NCI-H2196 (cell line): ENCODE data around the gene MTSS2.

Experiments used
- DNase-seq: peaks from one replicate; lab custom pipeline; 2025; ENCODE audit not compliant: unreplicated experiment; lab: John Stamatoyannopoulos, UW

Gene MTSS2

GRCh38 chr16:70687671-70688245, 1.9 kb upstream of the MTSS2 start:
- DNase-seq: no peak

GRCh38 chr16:70687102-70687511, 1.3 kb upstream of the MTSS2 start:
- no peak for DNase-seq

GRCh38 chr16:70686376-70687101, 686 bp upstream of the MTSS2 start:
- DNase-seq: no peak

DNA sequence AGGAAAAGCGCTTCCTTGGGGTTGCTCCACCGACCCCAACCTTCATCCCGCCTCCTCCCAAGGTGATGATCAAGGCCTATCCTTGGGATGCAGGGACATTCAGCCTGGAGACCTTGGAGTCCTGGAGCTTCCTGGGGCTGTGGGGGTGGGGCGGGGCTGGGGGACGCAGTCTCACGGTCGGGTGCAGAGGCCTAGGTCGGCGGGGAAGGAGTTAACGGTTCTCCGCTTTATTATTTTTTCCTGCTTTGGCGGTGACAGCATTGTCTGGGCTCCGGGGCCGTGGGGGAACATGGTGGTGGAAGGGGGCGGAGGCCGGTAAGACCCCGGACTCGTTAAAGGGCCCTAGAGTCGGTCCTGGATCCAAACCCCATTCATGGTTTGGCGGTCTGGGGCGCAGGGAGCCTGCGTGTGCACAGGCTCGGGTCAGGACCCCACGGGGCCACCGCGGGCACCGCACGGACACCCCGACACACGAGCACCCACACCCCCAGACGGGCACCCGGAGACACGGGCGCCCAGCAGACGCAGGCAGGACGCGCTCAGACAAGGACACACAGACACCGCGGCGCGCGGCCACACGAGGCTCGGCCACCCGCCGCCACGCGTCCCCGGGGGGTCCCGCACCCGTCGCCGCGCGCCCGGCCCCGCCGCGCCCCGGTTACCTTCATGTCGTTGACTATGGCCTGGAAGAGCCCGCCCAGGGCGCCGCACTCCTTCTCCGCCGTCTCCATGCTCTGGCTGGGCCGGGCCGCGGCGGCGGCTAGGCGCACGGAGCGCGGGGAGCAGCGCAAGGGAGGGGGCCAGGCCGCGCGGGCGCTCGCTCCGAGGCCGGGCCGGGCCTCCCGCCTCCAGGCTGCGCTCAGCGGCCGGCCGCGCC, 554 bp downstream of the MTSS2 start:
- DNase-seq: no peak

DNA sequence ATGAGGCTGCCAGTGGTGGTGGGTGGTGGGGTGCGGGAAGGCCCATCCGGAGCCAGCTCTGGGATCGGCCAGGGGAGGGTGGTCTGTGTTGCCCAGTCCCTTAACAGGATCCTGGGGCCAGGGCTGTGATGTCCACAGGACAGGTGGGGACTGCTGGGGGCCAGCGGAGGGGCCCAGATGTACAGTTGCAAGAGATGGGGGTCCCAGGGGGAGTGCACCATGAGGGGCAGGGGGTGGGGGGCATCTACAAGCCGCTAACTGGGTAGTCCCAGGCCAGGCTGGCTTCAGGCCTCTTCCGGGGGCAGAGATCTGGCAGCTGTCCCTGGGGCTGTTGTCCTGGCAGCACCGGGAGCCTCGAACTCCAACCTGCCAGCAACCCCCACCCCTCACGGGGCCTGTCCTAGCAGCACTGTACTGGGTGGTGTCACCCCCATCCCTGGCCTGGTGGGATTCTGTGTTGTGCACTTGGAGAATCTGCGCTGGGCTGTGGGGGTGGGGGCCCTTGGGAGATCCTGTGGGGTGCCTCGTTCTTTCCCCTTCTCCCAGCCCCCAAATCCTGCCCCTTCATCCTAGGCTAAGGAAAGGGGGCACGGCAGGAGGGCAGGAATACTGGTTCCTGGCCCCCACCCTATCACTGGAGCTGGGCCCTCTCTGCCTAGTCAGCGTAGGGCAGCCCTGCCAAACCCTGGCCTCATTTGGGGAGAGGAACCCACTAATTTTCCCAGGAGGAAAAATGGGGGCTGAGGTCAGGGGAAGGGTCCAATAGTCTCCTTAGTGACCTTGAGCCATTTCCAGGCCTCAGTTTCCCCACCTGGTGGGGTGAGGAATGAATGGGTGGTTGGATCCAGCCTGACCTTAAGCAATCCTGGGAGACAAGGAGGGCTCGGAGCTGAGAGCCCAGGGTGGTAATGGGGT, 1.4 kb downstream of the MTSS2 start:
- no peak for DNase-seq

- DNase-seq: no peak
These were observed 2.5 kb downstream of the MTSS2 start for GRCh38 chr16:70683146-70683944.

DNA sequence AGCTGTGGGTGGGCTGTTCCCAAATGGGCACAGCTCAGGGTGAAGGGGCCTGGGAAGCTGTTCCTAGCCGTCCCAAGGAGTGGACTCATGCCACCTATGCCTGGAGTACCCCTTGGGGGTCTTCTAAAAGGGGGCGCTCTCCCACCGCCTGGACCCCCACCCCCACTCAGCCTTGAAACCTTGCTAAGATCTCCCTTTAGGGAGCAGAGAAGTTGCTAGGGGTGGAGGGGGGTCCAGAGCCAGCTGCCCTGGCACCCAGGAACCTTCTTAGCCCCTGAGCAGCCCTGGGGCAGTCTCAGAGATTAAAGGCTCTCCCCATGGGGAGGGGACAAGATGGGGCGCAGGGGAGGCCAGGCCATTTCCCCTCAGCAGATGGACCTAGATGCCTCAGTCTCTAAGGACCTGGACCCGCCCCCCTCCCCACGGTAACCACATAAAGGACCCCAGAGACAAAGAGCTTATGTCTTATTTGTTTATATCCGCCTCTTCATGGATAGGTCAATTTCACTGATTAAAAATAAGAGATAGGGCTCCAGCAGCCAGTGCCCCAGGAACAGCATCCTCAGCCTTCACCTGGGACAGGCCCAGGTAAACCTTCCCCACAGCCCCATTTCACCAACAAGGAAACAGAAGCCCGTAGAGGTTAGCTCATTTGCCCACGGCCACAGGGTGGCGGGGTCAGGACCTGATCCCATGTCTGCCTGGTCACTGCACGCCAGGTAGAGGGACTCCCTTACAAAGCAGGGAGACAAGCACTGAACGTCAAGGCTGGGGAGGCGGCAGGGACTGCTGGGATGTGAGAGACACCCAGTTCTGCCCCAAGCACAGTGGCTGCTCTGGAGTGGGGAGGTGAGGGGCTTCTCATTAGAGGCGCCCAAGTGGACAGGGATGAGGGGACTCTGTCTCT, 3.4 kb downstream of the MTSS2 start:
- DNase-seq: no peak

DNA sequence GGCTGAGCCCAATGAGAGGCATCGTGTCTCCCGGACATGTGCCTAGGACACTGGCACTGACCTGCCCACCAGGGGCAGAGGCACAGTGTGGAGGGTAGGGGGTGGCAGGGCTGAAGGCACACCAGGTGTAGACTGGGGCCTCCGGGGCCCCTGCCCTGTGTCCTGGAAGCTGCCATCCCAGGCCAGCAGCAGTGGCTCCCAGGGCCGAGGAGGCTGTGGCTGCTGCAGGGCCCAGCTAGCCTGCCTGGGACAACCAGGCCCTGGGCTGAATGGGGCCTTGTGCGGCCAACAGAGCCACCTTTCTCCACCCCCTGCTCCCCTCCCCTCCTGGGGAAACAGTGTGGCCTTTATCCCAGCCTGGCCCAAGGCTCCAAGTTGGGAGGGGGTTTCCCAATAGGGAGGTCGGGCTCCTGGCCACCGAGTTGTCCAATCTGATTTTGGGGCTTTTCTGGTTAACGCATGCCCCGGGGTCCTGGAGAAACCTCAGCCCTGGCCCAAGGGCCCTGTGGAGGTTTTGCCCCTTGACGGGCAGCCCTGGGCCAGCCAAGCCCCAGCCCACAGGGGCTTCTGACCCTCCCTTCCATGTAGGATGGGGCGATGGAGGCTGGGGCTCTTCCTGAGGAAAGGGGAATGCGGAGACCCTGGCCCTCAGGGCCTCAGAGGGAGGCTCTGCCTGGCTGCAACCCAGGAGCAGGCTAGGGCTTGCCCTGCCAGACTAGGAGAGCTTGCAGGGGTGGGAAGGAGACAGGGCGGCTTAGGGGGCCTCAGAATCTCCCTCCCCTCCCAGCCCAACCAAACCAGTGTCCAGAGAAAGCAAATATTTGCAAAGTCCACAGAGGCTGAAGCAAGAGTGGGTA, 4.2 kb downstream of the MTSS2 start:
- DNase-seq: no peak

DNA sequence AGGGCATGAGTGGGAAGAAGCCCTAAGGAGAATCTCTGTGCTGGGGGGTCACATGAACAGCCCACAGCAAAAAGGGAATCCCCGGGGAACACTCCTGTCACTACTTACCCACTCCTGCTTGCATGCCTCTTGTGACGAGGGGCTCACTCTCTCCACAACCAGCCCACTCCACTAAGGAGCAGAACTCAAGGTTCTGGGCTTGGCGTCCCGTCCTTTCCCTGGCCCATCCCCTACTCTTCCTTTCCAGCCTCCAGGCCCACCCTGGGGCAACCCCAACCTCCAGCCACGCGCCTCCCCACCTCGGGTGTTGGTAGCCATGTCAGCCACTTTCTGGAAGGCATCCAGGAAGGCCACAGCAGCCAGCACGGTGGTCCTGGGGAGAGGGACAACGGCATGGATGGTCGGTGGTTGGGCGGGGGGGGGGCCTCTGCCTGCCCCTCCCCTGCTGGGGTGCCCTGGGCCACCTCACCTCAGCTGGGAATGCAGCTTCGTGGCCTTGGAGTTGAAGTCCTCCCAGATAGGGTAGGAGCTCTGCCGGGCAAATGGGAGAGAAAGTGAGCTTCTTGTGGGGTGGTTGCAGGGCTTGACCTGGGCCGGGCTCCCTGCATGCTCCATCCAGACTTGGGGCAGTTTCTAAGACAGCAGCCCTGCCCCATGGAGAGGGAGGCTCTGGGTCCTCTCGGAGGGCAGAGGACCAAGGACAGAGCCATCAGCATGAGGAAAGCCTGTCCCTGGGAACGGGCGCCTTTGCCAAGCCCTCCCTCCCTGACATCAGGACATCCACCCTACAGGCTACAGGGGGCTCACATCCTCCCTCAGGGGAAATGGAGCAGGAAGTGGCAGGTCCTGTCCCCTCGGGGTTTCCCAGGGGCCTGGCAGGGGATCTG, 5.1 kb downstream of the MTSS2 start:
- DNase-seq: no peak

- DNase-seq: no peak
These were observed 6.0 kb downstream of the MTSS2 start for GRCh38 chr16:70679671-70680494.

- DNase-seq: no peak
These were observed 6.8 kb downstream of the MTSS2 start for GRCh38 chr16:70678898-70679670.

DNA sequence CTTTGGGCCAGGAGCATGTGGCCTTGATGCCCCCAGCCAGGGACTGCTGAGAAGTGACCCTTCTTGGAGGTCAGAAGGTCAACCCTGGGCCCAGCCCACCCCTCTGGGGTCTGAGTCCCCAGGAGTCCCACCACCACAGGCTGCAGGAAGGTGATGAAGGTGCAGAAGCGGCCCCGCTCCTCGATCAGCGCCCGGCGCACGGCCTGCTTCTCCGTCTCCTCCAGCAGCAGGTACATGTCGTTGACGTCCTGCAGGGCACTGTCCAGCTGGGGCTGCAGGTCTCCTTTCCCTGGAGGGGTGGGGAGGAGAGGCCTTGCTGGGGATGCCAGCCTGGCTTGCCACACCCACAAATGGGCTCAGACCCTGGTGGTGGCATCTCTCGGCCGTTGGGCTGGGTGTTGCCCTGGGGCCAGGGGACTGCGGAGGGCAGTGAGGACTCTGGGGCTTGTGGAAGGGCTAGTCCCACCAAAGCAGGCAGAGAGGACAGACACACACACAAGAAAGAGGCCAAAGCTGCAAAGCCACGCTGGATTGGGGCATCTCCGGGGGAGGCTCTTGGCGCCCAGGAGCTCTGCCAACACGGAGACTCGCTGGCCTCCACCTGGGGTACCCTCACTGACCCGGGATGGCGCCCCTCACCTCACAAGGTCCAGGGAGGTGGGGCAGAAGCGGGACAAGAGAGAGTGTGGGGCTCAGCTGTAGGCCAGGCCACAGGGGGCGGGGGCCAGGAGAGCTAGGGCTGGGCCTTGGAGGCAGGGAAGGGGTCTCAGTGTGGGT, 7.5 kb downstream of the MTSS2 start:
- no peak for DNase-seq

DNA sequence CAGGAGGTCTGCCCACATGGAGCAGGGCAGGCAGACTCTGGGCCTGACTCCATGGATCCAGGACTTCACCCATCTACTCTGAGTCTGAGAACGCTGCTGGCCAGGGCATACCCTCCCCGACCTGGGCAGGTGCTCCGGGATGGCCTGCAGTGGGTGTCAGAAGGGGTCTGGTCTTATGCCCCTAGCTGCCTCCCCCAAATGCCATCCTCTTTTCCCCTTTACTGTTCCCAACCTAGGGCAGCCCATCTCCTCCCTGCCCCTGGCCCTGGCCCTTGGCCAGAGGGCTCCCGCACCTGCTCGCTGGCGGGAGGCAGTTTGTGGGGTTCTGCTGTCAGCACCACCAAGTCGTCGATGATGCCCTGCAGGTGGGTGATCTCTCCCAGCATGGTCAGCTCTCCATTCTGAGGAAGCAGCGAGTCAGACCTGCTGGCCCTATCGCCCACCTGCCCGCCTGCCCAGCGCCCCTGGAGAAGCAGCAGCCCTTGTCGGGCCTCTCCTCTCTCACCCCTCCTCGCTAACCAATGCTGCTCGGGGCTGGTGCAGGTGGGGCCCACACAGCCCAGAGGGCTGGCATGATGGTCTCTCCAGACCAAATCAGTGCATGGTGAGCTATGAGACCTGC, 8.2 kb downstream of the MTSS2 start:
- DNase-seq: no peak
